Activated CD8-positive, alpha-beta memory T cell treated with anti-CD3 and anti-CD28 coated beads, Interleukin-2, amount 50 U/mL, for 1 hour (primary cell): ENCODE results near the gene IFNGR1.
"Not testable (repeated sequence)": the region's sequence is repeated elsewhere in the genome, so short reads cannot be mapped to it uniquely, and the experiment has no call there.

Experiments used
- DNase-seq: peaks from one replicate; pipeline ENCODE4 v3.0.0-alpha.2; 2020; ENCODE audit errors: extremely low read depth

Gene IFNGR1

GRCh38 chr6:137236581-137237355 lies 17.6 kb upstream of the IFNGR1 start:
- DNase-seq, result no peak

DNA sequence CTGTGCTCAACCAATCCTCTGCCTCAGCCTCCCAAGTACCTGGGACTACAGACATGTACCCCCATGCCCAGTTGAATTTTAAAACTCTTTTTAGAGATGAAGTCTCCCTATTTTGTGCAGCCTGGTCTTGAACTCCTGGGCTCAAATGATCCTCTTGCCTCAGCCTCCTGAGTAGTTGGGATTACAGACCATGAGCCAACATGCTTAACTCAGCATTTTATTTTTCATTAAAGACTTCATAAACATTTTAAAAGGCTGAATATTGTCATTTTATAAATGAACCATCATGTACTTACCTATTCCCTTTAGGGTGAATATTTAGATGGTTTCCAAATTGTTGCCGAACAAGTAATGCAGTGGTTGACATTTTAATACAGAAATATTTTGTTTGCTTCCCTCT lies 16.5 kb upstream of the IFNGR1 start:
- no peak for DNase-seq

GRCh38 chr6:137233911-137234863 lies 15.0 kb upstream of the IFNGR1 start:
- DNase-seq, result no peak

GRCh38 chr6:137231895-137232294 lies 12.7 kb upstream of the IFNGR1 start:
- no peak for DNase-seq

- DNase-seq, result no peak
Measured at GRCh38 chr6:137230956-137231555, 11.9 kb upstream of the IFNGR1 start.

DNA sequence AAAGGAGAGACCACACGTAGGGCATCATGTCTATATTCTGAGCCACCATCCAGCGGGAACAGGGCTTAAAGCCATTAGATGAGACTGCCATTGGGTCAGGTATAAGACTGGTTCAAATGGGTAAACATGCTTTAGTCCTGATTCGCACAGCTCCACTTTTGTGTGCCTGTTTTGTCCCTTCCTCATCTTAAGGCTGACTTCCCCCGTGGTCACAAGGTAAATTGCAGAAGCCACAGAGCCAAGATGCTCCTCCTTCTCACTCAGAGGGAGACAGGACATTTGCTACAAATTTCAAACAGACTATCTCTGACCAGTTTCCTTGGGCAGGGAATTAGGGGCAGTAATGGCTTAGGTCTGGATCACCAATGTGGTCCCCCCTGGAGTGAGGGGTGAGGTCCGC lies 11.4 kb upstream of the IFNGR1 start:
- DNase-seq, result no peak

- no peak for DNase-seq
Measured at GRCh38 chr6:137229075-137229759, 10.0 kb upstream of the IFNGR1 start.

DNA sequence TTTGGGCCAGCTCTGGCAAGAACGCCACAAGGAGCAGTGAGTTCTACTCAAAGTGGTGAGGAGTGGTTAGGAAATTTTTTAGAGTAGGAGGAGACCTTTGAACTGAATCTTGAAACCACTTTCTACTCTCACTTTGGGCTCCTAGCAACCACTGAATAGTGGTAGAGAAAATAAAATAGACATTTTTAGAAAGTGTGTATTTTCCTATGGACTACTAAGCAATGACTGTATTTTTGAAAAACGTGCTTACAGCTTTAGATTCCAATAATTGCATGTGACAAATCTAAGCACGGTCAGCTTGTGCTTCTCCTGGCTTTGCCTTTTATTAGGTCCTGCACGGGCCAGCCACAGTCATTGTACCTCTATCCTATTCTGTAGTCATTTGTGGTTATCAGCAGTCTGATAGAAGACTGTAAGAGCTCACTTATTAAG lies 8.7 kb upstream of the IFNGR1 start:
- no peak for DNase-seq

- no peak for DNase-seq
Measured at GRCh38 chr6:137226697-137227096, 7.5 kb upstream of the IFNGR1 start.

GRCh38 chr6:137224799-137225198 lies 5.6 kb upstream of the IFNGR1 start:
- DNase-seq, result no peak

DNA sequence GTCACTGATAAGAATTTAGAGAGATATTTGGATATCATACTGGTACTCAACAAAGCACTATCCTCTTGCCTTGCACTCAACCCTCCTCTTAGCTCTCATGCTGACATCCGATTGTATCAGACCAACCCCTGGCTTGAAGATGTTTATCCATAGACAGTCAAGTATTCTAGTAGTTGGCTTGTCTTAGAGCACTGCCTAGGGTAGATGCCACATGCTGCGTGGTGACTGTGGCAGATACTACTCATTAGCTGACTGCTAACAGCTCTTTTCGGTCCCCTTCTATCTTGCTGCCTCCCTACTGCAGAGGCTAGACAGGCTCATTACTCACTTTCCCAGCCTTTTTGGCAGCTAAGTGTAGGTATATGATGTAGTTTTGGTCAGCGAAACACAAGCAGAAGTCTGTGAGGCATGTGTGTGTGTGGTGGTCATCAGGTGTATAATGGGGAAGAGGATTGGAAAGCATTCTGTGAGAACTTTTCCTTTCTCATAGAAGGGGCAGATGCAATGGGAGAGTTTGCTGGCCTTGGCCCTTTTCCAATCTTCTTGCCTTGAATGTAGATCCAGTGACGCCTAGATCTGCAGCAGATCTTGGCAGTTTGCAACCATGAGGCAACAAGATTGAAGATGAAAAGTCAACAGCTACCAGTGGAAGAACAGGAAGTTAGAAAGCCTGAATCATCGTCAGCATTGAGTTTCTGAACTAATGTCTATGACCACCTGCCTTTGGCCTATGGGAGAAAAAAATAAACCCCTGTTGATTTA lies 4.4 kb upstream of the IFNGR1 start:
- no peak for DNase-seq

DNA sequence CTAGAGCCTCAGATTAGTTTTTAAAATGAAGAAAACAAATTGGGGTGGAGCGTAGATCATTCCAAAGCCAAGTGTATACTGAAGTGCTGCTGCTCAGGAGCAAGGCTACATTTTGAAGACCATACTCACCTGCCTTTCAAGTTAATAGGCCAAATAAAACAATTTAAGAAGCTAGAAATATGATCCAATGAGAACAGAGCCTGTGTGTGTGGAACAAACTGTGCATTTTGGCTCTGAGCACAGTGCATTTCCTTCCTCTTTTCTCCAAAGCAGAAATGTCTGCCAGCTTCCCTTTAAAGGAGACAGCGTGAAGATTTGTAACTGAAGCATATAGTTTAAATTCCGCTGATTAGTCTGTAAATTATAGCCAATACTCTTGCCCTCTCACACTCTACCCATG lies 3.2 kb upstream of the IFNGR1 start:
- no peak for DNase-seq

DNA sequence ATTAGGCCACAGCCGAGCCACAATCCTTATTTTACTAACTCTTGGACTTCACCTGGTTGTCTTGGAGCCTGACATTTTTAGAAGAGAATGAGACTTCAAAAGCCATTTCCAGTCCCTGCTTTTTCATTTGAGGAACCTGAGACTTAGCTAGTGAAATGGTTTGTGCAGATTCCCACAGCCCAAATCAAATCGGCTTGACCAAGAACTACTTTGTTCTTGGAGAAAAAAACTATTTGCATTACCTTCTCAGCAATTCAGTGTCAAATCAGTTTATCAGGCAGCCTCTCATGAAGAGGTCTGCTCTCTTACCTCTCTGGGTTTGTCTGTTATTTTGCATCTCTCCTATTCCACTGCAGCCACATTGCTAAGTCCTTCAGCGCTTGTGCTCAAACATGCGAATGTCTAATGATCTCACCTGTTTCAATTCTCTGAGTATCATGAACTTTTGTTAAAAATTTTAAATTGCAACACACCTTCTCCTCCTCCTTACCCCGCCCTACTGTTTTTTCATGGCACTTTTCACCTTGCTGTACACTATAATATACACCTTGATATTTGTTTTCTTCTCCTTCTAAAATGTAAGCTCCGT lies 573 bp upstream of the IFNGR1 start:
- no peak for DNase-seq

GRCh38 chr6:137218473-137218916 lies 690 bp downstream of the IFNGR1 start:
- DNase-seq, result peak; percentile 29

DNA sequence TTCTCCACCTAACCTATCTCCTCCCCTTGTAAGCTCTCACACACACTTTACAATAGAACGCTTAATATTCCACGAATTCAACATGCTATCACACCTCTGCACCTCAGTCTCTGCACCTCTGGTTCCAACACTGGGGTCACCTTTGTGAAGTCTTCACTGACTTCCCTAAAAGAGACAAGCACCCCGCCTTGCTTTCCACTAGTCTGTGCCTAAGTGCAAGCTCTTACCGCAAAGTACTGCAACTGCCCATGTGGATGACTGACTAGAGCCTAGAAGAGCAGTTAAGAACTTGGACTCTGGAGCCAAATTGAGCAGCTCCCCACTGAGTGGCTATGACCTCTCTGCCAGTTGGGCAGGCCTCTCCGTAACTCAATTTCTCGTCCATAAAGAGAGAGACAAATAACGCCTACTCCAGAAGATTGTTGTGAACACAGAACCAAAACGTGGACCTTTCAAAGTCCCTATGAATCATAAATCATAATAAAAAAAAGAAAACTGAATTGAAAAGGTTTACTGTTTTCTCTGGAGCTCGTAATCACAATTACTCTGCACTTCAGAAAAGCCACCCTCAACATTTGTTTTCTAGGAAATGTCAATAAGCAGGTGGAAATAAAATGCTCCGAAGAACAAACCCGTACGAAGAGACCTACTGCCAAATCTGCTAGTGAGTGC lies 1.2 kb downstream of the IFNGR1 start:
- DNase-seq, result no peak

- no peak for DNase-seq
Measured at GRCh38 chr6:137216875-137217553, 2.2 kb downstream of the IFNGR1 start.

DNA sequence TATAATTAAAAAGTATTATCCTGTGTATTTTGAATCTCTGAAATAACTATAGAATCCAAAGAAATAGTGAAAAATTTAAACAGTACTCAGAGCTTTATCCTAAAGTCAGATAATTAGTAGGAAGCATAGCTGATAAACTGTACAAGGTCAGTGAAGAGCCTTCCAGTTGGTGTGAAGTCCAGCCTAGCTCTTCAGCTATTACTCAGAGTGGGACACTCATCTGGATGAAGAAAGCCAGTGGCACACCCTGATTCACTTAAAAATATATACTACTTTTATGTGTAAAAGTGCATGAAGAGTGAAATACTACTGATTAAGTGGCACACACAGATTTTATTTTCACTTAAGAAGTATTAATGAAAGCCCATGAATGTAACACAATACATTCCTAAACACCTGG lies 3.1 kb downstream of the IFNGR1 start:
- no peak for DNase-seq

DNA sequence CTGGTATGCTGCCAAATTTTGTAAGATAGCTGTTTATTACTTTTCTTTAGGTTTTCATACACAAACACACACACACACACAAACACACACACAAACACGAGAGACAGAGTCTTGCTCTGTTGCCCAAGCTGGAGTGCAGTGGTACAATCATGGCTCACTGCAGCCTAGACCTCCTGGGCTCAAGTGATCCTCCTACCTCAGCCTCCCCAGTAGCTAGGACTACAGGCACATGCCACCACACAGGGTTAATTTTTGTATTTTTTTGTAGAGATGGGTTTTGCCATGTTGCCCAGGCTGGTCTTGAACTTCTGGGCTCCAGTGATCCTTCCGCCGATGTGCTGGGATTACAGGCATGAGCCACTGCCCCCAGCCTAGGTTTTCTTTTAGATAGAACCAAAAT lies 3.6 kb downstream of the IFNGR1 start:
- not testable (repeated sequence) for DNase-seq

DNA sequence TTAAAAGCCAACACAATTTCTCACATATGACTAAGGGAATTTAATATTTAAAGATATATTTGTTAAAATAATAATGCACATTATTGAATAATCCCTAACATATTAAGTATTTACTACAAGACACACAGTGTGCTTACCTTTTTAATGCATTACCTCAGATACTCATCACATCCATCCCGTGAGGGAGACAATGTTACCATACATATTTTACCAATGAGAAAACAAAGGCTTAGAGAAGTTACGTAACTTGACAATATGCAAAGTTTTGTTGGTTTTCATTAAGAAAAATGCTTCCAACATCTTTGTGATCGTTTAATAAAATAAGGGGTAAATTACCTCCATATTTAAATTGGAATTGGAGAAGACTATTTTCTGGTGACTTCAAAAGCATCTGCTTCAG lies 4.3 kb downstream of the IFNGR1 start:
- DNase-seq, result no peak
